Ecto neural progenitor cell (in vitro differentiated cells): ENCODE results near the gene B3GNT9.
A peak's percentile ranks its signal among the peaks of the same experiment; 100 is the strongest.

Source experiments
- DNase-seq: peaks from one replicate; pipeline ENCODE4 v3.0.0-alpha.2; 2018; ENCODE audit warnings: low spot score

Gene B3GNT9, protein sequence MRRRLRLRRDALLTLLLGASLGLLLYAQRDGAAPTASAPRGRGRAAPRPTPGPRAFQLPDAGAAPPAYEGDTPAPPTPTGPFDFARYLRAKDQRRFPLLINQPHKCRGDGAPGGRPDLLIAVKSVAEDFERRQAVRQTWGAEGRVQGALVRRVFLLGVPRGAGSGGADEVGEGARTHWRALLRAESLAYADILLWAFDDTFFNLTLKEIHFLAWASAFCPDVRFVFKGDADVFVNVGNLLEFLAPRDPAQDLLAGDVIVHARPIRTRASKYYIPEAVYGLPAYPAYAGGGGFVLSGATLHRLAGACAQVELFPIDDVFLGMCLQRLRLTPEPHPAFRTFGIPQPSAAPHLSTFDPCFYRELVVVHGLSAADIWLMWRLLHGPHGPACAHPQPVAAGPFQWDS

GRCh38 chr16:67150833-67151396, at the start of gene B3GNT9:
TSS of gene B3GNT9 (minus strand) at chr16:67150998. CDS start at chr16:67150485, 513 bp downstream.
- DNase-seq = no peak

GRCh38 chr16:67200491-67200890, 49.7 kb upstream of the B3GNT9 start:
- DNase-seq = no peak

DNA sequence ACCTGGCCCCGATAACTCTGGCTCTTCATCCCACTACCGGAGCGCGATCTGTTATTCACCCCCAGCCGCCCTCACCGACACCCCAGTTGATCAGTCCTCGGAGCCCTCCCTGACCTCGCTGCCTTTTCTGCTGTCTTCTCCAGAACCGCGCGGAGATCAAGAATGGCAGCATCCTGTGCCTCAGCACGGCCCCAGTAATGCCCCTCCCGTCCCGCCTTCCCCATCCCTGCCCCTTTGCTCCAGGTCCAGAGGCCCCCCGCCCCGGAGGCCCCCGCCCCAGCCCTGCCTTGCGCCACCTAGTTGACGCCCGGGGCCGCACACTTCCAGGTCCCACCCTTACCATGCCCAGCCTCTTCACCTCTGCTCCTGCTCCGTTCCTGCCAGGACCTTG, 49.0 kb upstream of the B3GNT9 start:
- peak; percentile 66 for DNase-seq

- DNase-seq = peak; percentile 84
Observed at GRCh38 chr16:67199011-67199807, 48.4 kb upstream of the B3GNT9 start, which contains the start of gene ELMO3. TSS of gene ELMO3 (plus strand) at chr16:67199131. CDS start at chr16:67199327, 196 bp downstream.

DNA sequence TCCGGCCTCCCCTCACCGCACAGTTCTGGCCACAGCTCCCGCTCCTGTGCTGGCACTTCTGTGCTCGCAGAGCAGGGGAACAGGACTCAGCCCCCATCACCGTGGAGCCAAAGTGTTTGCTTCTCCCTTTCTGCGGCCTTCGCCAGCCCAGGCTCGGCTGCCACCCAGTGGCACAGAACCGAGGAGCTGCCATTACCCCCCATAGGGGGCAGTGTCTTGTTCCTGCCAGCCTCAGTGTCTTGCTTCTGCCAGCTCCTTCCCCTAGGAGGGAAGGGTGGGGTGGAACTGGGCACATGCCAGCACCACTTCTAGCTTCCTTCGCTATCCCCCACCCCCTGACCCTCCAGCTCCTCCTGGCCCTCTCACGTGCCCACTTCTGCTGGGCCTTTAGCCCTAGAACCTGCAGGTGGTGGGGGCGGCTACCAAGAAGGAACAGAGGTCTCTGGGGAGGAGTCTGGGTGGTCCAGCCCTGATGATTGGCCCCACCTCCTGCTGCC, 47.5 kb upstream of the B3GNT9 start:
- no peak for DNase-seq

DNA sequence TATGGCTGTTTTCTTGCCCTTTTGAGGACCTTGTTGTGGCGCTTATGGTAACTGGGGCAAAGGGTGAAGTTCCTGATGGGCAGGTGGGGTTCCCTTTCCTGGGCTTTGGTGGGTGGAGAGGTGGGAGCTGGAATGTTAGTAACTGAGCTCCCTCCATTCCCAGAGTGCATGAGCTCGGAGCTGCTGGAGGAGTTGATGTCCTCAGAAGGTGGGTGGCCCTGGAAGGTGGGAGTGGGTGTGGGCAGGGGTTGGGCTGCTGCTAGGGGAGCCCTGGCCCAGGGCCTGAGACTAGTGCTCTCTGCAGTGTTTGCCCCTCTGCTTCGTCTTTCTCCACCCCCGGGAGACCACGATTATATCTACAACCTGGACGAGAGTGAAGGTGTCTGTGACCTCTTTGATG, 46.9 kb upstream of the B3GNT9 start:
- DNase-seq = no peak

DNA sequence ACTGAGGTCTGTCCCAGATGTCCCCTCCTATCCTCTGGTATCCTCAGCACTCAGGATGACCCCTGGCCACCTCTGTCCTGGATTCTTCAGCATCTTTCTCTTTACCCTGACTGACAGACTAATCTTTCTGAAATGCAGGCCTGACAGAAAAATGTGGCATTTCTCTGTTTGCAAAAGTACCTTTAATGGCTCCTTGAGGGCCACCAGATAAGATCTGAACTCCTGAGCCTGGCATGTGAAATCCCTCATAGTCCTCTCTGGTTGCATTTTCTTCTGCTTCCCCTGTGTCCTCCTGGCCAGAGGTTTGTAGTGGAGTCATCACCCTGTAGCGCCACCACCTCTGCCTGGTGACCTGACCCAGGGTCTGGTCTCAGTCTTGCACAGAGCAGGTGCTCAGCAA, 46.1 kb upstream of the B3GNT9 start:
- no peak for DNase-seq

GRCh38 chr16:67195676-67196075, 44.9 kb upstream of the B3GNT9 start:
- no peak for DNase-seq

DNA sequence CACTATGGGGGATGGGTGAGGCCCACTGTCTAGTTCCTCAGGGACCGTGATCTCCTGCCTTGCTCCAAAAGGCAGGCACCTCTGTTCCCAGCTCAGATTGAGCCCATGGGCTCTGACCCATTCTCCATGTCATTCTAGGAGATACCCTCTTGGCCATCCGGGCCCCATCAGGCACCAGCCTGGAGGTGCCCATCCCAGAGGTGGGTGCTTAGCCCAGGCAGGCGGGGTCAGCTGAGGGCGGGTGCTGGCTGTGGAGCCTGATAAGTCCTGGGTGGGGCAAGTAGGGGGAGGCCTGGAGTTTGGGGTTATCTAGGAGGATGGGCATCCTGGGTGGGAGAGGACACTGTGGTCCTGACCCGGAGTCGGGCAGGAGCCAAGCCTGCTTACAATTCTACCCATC, 43.5 kb upstream of the B3GNT9 start:
- DNase-seq = no peak

GRCh38 chr16:67193536-67193935, 42.7 kb upstream of the B3GNT9 start:
- no peak for DNase-seq

DNA sequence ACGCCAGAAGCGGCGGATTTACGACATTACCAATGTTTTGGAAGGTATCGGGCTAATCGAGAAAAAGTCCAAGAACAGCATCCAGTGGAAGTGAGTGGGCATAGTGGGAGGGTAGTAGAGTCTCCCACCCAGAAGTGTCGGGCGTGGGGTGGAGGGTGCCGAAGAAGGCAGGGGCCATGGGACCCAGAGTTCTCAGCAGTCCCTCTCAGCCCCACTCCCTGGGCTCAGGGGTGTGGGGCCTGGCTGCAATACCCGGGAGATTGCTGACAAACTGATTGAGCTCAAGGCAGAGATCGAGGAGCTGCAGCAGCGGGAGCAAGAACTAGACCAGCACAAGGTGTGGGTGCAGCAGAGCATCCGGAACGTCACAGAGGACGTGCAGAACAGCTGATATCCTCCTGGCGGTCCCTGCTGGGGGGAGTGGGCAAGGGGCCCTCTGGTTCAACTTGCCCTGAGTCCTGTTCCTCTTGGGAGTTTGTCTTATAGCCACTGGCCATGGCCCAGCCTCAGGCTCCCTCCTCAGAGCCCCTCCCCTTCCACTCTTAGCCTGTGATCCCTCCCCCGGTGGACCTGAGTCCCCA, 42.1 kb upstream of the B3GNT9 start:
- no peak for DNase-seq

DNA sequence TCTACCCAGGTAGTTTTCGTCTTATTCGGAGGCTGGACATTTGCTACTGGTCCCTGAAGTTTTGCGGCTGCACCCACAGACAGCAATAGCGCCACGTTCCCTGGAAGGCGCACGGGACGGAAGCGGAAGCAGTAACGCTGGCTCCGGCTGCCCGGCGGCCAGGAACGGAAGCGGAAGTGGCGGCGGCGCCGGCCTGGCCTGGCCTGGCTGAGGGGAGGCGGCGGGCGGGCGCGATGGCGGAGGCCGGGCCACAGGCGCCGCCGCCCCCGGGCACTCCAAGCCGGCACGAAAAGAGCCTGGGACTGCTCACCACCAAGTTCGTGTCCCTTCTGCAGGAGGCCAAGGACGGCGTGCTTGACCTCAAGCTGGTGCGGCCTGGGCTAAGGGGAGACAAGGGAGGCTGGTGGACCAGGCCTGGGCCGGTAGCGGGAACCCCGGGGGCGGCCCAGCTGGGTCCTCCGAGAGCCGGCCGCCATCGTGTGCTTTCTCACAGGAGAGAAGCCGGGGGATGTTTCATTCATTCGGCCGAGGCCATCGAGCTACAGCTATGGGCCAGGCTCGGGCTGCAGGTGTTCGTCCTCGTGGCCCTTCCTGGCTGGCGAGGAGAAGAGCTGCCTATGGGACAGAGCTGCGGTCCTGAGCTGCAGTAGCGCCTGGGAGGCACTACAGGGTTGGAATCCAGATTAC, 41.3 kb upstream of the B3GNT9 start, which contains the start of gene E2F4:
Gene E2F4, plus strand, starts transcription at position 161 of the 687 bp plus-strand sequence. Its CDS starts 73 bp downstream, at position 234.
- peak; percentile 90 for DNase-seq

DNA sequence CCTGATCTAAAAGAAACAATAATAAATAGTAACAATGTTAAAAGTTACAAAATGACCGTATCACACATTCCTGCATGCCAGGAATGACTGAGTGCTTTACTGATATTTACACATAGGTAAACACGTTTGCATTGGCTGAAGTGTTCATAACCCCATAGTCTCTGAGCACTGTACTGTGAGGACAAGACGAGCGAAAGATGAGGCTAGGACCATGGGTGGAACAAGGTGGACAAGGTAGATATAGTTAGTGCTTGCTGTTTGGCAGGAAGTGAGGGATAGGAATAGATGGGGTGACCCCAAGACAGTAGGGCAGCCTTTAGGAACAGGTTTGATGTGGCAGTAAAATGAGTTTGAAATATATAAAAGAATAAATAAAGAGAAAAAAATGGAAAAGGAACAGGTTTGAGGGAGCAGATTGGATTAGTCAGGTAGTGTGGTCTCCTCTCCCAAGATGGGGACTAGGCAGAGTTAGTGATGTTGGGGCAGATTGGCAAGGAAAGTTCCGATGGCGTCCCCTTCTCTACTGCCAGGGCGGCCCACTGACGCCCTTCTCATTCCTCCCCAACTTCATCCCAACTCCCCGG, 40.7 kb upstream of the B3GNT9 start:
- no peak for DNase-seq

DNA sequence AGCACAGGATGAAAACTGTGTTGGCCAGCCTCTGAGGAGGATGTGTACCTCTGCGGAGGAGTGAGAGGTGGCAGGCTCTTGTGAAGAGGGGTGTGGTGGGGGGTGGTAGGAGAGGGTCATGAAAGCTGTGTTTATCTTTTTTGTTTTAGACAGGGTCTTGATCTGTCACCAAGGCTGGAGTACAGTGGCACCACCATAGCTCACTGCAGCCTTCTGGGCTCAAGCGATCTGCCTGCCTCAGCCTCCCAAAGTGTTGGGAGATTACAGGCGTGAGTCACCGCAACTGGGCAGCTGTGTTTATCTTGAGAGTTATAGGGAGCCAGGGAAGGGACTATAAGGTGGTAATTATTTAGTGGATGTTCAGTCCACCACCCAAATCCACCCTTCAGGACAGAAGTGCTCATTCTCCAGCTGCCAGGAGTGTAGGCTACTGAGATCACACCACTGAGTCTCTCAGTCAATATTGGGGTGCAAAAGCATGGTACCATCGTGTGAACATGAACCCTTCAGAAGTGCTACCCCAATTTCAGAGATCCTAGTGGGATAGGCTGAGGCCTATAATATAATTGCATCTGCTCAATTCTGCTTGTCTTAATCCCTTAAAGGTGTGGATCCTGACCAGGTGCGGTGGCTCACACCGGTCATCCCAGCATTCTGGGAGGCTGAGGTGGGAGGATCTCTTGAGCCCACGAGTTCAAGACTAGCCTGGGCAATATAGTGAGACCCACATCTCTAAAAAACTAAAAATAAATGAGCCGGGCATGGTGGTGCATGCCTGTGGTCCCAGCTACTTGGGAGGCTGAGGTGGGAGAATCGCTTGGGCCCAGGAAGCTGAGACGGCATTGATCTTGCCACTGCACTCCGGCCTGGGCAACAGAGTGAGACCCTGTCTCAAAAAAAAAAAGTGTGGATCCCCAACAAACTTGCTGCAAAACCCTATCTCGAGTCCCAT, 39.9 kb upstream of the B3GNT9 start:
- no peak for DNase-seq

DNA sequence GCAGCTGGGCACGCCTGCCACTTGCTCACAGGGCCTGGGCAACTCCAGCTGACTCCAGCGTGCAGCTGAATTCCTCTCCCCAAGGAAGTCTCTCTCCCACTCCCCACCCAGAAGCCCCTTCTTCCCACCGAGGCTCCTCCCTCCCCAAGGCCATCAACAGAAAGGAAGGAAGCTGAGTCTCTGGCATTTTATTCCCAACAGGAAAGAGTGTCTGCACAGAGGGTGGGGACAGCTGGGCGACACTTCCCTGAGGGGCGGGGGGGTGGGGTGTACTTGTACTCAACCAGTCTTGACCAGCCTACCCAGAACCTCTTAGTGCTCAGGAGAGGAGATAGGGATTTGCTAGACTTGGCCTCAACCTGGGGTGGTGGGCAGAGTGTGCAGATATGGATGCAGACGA, 39.2 kb upstream of the B3GNT9 start, which contains the start of gene EXOC3L1:
Gene EXOC3L1, minus strand, starts transcription at position 96 of the 400 bp plus-strand sequence. CDS start 460 bp downstream, outside the sequence.
- DNase-seq = no peak

GRCh38 chr16:67188798-67189197, 38.0 kb upstream of the B3GNT9 start:
- DNase-seq = no peak

DNA sequence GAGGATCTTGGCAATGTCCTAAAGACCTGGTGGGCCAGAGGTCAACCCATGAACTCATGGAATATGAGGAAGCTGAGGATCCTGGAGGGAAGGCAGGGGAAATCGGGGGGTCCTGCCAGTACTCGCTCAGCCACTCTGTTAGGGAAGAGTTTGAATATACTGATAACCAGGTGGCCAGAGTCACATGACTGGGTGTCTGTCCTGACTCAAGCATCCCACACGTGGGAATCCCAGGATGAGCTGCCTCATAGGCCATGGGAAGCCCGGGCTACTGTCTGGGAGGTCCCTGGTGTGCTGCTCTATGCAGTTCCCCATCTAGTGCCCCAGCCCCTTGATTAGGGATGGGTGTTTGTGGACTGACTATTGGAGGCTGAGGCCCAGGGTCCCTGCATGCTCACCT, 37.5 kb upstream of the B3GNT9 start:
- DNase-seq = no peak

DNA sequence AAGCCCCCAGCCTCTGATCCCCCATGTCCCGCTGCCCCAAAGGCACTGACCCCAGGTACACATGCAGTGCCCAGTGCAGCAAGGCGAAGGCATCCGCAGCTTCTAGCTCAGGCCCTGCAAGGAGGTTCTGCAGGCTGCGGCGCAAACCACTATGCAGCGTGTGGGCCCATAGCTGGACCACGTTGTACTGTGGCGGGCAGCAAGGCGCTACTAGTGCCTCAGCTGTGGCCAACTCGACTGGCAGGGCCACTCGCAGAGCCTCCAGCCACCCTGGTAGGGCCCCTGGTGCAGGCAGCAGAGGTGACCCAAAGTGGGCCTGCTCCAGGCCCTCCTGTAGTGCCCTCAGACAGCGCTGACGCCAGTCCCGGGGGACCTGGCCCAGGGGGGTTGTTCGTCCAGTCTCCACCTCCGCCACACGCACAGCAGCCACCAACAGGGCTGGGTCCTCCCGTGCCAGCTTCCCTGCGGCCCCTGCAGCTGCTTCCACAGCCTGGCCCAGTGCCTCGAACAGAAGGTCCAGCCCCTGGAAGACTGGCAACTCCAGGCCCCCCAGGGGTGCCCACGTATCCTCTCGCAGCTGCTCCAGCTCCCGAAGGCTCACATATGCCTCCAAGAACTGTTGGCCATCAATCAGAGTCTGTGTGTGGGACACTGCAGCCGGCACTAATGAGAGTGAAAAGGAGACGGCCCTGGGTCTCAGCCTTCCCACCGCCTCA, 36.5 kb upstream of the B3GNT9 start:
- no peak for DNase-seq

- no peak for DNase-seq
Observed at GRCh38 chr16:67186550-67186950, 35.8 kb upstream of the B3GNT9 start.
